HG03196 (cell line): Measurements from ENCODE around the gene ADRA1B.
A peak's percentile ranks its signal among the peaks of the same experiment; 100 is the strongest.
"Not testable (repeated sequence)": the region's sequence is repeated elsewhere in the genome, so short reads cannot be mapped to it uniquely, and the experiment has no call there.

Experiments used
- ATAC-seq: cut with Tn5 transposase; IDR thresholded peaks from one replicate; pipeline ENCODE4 v1.9.1; 2021; ENCODE audit not compliant: unreplicated experiment

ADRA1B gene

GRCh38 chr5:159965031-159965837 lies 49.0 kb downstream of the ADRA1B start:
- no peak for ATAC-seq

GRCh38 chr5:159965838-159966128 lies 49.5 kb downstream of the ADRA1B start:
- ATAC-seq = not testable (repeated sequence)

GRCh38 chr5:159969966-159970365 lies 53.7 kb downstream of the ADRA1B start:
- ATAC-seq = no peak

- ATAC-seq = no peak
Observed at GRCh38 chr5:159971038-159971437, 54.8 kb downstream of the ADRA1B start.

- ATAC-seq = no peak
Observed at GRCh38 chr5:159971514-159971913, 55.2 kb downstream of the ADRA1B start.

GRCh38 chr5:159971931-159972461 lies 55.7 kb downstream of the ADRA1B start:
- no peak for ATAC-seq

GRCh38 chr5:159972538-159973362 lies 56.5 kb downstream of the ADRA1B start:
- no peak for ATAC-seq

GRCh38 chr5:159975462-159976019 lies 59.3 kb downstream of the ADRA1B start:
- ATAC-seq = no peak

- ATAC-seq = no peak
Observed at GRCh38 chr5:159976921-159977320, 60.6 kb downstream of the ADRA1B start.

- no peak for ATAC-seq
Observed at GRCh38 chr5:159978358-159978757, 62.1 kb downstream of the ADRA1B start.

GRCh38 chr5:159982421-159983173 lies 66.3 kb downstream of the ADRA1B start:
- ATAC-seq = no peak

- ATAC-seq = peak; percentile 97
Observed at GRCh38 chr5:159987031-159987674, 70.9 kb downstream of the ADRA1B start.

GRCh38 chr5:159990506-159990905 lies 74.2 kb downstream of the ADRA1B start:
- ATAC-seq = no peak

GRCh38 chr5:159992566-159992965 lies 76.3 kb downstream of the ADRA1B start:
- no peak for ATAC-seq

- no peak for ATAC-seq
Observed at GRCh38 chr5:159993194-159993593, 76.9 kb downstream of the ADRA1B start.

- no peak for ATAC-seq
Observed at GRCh38 chr5:159995907-159996306, 79.6 kb downstream of the ADRA1B start.

- no peak for ATAC-seq
Observed at GRCh38 chr5:160001457-160001856, 85.2 kb downstream of the ADRA1B start.

- no peak for ATAC-seq
Observed at GRCh38 chr5:160007514-160007913, 91.2 kb downstream of the ADRA1B start.

- ATAC-seq = not testable (repeated sequence)
Observed at GRCh38 chr5:160008529-160008876, 92.2 kb downstream of the ADRA1B start.

GRCh38 chr5:160008877-160009590 lies 92.8 kb downstream of the ADRA1B start, which contains the start of gene TTC1:
TTC1 (plus strand) TSS chr5:160009139; CDS start chr5:160010529, 1,390 bp downstream.
- peak; percentile 99 for ATAC-seq
